NB4 (cell line): ENCODE data around the gene PDCD1LG2.

Experiments
- CTCF ChIP-seq: IDR thresholded peaks from one replicate; pipeline ENCODE4 v1.5.1; 2012; ENCODE audit warnings: low read depth, low read length
- MYC ChIP-seq: IDR thresholded peaks from 2 replicates; pipeline ENCODE4 v1.6.1; 2011; ENCODE audit warnings: low read depth, low read length
- POLR2A ChIP-seq: IDR thresholded peaks from 2 replicates; pipeline ENCODE4 v1.6.1; 2011; ENCODE audit warnings: mild to moderate bottlenecking; ENCODE audit not compliant: insufficient read length; ENCODE audit errors: extremely low read depth
- TF ChIP-seq, protein P1 (sequence below): IDR thresholded peaks from 2 replicates; pipeline ENCODE4 v1.6.1; 2011; ENCODE audit warnings: low read depth, low read length

DNA sequence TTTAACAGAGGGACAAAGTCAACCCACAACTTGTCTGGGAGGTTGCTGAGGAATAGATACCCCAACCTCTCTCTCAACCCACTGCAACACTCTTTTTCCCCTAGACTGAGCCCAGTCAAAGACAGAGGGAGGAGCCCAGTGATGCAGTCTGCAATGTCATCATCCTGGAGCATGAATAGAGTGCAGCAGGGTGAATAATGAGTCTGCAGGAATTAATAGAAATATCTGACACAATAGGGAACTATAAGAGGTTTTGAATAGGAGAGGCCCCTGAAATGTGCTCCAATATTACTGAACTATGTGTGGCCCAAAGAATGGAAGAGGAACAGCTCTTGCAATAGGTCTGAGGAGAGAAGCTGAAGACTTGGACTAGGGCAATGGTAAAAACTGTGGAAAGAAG, 59.1 kb downstream of the PDCD1LG2 start:
- TF ChIP-seq CTCF (no peak), POLR2A (no peak), MYC (no peak)
- TF ChIP-seq, protein P1, sequence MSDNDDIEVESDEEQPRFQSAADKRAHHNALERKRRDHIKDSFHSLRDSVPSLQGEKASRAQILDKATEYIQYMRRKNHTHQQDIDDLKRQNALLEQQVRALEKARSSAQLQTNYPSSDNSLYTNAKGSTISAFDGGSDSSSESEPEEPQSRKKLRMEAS, result no peak
